HEK293 (cell line): ENCODE measurements around the gene LEF1.

ENCODE experiments used
- TCF7L2 ChIP-seq: IDR thresholded peaks from 2 replicates; pipeline ENCODE4 v1.6.1; 2011; ENCODE audit warnings: low read depth, mild to moderate bottlenecking, inconsistent platforms, low read length, moderate library complexity, borderline replicate concordance
- YY1 ChIP-seq: fragments of 450-650 bp; formaldehyde crosslinking; IDR thresholded peaks from 2 replicates; pipeline ENCODE4 v1.5.1; 2018; ENCODE audit warnings: missing biosample characterization, missing genetic modification characterization
- ZBTB7A ChIP-seq: fragments of 450-650 bp; formaldehyde crosslinking; IDR thresholded peaks from 2 replicates; pipeline ENCODE4 v1.5.1; 2016; ENCODE audit warnings: low read depth, missing biosample characterization, missing genetic modification characterization
- ZNF138 ChIP-seq: fragments of 450-650 bp; formaldehyde crosslinking; IDR thresholded peaks from 2 replicates; pipeline ENCODE4 v1.5.1; 2016; ENCODE audit warnings: missing biosample characterization, missing genetic modification characterization, borderline replicate concordance
- ZNF155 ChIP-seq: fragments of 450-650 bp; formaldehyde crosslinking; IDR thresholded peaks from 2 replicates; pipeline ENCODE4 v1.5.1; 2016; ENCODE audit warnings: missing biosample characterization, missing genetic modification characterization
- ZNF175 ChIP-seq: fragments of 450-650 bp; formaldehyde crosslinking; IDR thresholded peaks from 2 replicates; pipeline ENCODE4 v1.5.1; 2016; ENCODE audit warnings: missing biosample characterization, missing genetic modification characterization
- ZNF24 ChIP-seq: fragments of 450-650 bp; formaldehyde crosslinking; IDR thresholded peaks from 2 replicates; pipeline ENCODE4 v1.5.1; 2016; ENCODE audit warnings: missing biosample characterization, missing genetic modification characterization
- ZNF560 ChIP-seq: fragments of 450-650 bp; formaldehyde crosslinking; IDR thresholded peaks from 2 replicates; pipeline ENCODE4 v1.5.1; 2017; ENCODE audit warnings: missing biosample characterization, missing genetic modification characterization, borderline replicate concordance
- TF ChIP-seq, protein P1 (sequence below): fragments of 450-650 bp; formaldehyde crosslinking; IDR thresholded peaks from 2 replicates; pipeline ENCODE4 v1.5.1; 2016; ENCODE audit warnings: missing biosample characterization, missing genetic modification characterization
- TF ChIP-seq, protein P2 (sequence below): fragments of 450-650 bp; formaldehyde crosslinking; optimal IDR thresholded peaks from 2 replicates; pipeline ENCODE3; 2016; ENCODE audit warnings: missing biosample characterization, mild to moderate bottlenecking, missing genetic modification characterization
- TF ChIP-seq, protein P3 (sequence below): fragments of 450-650 bp; formaldehyde crosslinking; IDR thresholded peaks from 2 replicates; pipeline ENCODE4 v1.5.1; 2016; ENCODE audit warnings: missing biosample characterization, missing genetic modification characterization
- TF ChIP-seq, protein P4 (sequence below): fragments of 450-650 bp; formaldehyde crosslinking; IDR thresholded peaks from 2 replicates; pipeline ENCODE4 v1.5.1; 2016; ENCODE audit warnings: missing biosample characterization, missing genetic modification characterization

DNA sequence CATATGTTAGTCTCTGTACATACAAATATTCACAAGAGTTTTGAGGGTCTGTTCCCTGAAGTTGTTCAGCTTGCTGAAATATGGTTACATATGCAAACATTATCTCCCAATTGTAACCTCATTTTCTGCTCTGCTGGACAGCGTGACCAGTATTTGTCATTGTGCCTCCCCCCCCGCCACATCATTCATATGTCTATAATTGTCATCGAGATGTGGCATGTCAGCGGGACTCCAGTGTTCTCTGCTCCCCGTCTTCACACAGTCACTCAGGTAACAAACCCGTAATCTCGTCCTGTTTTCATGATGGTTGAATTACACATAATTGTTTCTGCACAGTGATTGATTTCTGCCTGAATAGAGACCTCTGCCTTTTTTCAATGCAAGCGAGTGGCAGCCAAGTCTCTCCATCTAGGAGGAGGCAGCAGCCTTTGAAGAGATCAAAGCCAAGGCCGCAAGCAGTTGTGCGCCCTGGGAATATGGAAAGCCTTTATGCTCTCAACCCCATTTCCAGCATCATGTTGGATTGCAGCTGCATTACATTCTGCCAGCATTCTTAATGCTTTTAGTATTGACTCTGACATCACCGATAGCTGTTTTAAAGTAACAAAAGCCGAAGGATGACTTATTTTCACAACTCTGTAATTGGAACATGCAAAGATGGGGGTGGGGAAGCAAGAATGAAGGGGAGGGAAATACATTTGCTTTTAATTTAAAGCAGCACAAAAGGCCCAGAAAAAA, 27.4 kb downstream of the LEF1 start:
- no peak for TF ChIP-seq ZNF175 (tag by site-specific recombination)
- TF ChIP-seq TCF7L2 = peak; percentile 95
- TF ChIP-seq ZNF560 = no peak
- no peak for TF ChIP-seq ZNF138
- TF ChIP-seq, protein P1, sequence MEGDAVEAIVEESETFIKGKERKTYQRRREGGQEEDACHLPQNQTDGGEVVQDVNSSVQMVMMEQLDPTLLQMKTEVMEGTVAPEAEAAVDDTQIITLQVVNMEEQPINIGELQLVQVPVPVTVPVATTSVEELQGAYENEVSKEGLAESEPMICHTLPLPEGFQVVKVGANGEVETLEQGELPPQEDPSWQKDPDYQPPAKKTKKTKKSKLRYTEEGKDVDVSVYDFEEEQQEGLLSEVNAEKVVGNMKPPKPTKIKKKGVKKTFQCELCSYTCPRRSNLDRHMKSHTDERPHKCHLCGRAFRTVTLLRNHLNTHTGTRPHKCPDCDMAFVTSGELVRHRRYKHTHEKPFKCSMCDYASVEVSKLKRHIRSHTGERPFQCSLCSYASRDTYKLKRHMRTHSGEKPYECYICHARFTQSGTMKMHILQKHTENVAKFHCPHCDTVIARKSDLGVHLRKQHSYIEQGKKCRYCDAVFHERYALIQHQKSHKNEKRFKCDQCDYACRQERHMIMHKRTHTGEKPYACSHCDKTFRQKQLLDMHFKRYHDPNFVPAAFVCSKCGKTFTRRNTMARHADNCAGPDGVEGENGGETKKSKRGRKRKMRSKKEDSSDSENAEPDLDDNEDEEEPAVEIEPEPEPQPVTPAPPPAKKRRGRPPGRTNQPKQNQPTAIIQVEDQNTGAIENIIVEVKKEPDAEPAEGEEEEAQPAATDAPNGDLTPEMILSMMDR (tag by site-specific recombination) = no peak
- TF ChIP-seq YY1 = no peak
- TF ChIP-seq ZBTB7A (tag by site-specific recombination) = no peak
- TF ChIP-seq, protein P2, sequence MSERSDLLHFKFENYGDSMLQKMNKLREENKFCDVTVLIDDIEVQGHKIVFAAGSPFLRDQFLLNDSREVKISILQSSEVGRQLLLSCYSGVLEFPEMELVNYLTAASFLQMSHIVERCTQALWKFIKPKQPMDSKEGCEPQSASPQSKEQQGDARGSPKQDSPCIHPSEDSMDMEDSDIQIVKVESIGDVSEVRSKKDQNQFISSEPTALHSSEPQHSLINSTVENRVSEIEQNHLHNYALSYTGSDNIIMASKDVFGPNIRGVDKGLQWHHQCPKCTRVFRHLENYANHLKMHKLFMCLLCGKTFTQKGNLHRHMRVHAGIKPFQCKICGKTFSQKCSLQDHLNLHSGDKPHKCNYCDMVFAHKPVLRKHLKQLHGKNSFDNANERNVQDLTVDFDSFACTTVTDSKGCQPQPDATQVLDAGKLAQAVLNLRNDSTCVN (tag by site-specific recombination) = no peak
- no peak for TF ChIP-seq ZNF155 (tag by site-specific recombination)
- TF ChIP-seq ZNF24 (tag by site-specific recombination) = no peak
- TF ChIP-seq, protein P3, sequence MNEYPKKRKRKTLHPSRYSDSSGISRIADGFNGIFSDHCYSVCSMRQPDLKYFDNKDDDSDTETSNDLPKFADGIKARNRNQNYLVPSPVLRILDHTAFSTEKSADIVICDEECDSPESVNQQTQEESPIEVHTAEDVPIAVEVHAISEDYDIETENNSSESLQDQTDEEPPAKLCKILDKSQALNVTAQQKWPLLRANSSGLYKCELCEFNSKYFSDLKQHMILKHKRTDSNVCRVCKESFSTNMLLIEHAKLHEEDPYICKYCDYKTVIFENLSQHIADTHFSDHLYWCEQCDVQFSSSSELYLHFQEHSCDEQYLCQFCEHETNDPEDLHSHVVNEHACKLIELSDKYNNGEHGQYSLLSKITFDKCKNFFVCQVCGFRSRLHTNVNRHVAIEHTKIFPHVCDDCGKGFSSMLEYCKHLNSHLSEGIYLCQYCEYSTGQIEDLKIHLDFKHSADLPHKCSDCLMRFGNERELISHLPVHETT (tag by site-specific recombination) = no peak
- TF ChIP-seq, protein P4, sequence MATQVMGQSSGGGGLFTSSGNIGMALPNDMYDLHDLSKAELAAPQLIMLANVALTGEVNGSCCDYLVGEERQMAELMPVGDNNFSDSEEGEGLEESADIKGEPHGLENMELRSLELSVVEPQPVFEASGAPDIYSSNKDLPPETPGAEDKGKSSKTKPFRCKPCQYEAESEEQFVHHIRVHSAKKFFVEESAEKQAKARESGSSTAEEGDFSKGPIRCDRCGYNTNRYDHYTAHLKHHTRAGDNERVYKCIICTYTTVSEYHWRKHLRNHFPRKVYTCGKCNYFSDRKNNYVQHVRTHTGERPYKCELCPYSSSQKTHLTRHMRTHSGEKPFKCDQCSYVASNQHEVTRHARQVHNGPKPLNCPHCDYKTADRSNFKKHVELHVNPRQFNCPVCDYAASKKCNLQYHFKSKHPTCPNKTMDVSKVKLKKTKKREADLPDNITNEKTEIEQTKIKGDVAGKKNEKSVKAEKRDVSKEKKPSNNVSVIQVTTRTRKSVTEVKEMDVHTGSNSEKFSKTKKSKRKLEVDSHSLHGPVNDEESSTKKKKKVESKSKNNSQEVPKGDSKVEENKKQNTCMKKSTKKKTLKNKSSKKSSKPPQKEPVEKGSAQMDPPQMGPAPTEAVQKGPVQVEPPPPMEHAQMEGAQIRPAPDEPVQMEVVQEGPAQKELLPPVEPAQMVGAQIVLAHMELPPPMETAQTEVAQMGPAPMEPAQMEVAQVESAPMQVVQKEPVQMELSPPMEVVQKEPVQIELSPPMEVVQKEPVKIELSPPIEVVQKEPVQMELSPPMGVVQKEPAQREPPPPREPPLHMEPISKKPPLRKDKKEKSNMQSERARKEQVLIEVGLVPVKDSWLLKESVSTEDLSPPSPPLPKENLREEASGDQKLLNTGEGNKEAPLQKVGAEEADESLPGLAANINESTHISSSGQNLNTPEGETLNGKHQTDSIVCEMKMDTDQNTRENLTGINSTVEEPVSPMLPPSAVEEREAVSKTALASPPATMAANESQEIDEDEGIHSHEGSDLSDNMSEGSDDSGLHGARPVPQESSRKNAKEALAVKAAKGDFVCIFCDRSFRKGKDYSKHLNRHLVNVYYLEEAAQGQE (tag by site-specific recombination) = no peak
